ENCODE results near the gene TGFBR1.

DNA sequence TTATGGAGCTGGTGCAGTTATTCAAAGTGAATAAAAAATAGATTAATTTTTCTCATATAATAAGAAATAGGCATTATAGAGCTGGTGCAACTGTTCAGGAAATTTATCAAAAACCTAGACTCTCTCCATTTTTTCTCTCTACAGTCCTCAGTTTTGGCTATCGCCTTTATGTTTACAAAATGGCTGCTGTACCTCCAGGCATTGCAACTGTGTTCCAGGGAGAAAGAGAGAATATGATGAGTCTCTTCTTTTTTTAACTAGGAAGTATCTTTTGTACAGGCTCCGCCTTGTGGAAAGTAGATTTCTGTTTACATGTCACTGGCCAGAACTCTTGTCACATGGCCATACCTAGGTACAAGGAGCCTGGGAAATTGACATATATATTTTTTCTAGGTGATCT is 3.1 kb upstream of the TGFBR1 start:
- no peak for TF ChIP-seq POLR2A (IDR thresholded peaks at IDR 0.05)
- TF ChIP-seq, protein P1, sequence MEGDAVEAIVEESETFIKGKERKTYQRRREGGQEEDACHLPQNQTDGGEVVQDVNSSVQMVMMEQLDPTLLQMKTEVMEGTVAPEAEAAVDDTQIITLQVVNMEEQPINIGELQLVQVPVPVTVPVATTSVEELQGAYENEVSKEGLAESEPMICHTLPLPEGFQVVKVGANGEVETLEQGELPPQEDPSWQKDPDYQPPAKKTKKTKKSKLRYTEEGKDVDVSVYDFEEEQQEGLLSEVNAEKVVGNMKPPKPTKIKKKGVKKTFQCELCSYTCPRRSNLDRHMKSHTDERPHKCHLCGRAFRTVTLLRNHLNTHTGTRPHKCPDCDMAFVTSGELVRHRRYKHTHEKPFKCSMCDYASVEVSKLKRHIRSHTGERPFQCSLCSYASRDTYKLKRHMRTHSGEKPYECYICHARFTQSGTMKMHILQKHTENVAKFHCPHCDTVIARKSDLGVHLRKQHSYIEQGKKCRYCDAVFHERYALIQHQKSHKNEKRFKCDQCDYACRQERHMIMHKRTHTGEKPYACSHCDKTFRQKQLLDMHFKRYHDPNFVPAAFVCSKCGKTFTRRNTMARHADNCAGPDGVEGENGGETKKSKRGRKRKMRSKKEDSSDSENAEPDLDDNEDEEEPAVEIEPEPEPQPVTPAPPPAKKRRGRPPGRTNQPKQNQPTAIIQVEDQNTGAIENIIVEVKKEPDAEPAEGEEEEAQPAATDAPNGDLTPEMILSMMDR (IDR thresholded peaks at IDR 0.05), result no peak
